ENCODE results near the gene LIN7A.

DNA sequence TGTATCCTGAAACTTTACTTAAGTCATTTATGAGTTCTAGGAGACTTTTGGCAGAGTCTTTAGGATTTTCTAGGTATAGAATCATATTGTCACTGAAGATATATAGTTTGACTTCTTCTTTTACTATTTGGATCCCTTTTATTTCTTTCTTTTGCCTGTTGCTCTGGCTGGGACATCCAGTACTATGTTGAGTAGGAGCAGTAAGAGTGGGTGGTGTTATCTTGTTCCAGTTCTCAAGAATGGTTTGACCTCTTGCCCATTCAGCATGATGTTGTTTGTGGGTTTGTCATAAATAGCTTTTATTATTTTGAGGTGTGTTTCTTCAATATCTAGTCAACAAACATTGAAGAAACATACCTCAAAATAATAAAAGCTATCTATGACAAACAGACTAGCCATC, 35.0 kb downstream of the LIN7A start:
- TF ChIP-seq, protein P1, sequence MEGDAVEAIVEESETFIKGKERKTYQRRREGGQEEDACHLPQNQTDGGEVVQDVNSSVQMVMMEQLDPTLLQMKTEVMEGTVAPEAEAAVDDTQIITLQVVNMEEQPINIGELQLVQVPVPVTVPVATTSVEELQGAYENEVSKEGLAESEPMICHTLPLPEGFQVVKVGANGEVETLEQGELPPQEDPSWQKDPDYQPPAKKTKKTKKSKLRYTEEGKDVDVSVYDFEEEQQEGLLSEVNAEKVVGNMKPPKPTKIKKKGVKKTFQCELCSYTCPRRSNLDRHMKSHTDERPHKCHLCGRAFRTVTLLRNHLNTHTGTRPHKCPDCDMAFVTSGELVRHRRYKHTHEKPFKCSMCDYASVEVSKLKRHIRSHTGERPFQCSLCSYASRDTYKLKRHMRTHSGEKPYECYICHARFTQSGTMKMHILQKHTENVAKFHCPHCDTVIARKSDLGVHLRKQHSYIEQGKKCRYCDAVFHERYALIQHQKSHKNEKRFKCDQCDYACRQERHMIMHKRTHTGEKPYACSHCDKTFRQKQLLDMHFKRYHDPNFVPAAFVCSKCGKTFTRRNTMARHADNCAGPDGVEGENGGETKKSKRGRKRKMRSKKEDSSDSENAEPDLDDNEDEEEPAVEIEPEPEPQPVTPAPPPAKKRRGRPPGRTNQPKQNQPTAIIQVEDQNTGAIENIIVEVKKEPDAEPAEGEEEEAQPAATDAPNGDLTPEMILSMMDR (conservative IDR thresholded peaks at IDR 0.05; ENCODE audit: low read length): no peak
- no peak for TF ChIP-seq EZH2phosphoT487 (IDR thresholded peaks at IDR 0.05; ENCODE audit: borderline replicate concordance)
